CD4-positive, alpha-beta T cell (primary cell): ENCODE data around the gene ADSS1. TPM values are rescaled to one million over a fixed set of nuclear protein-coding genes. Genes with fewer than 3 reads are reported as not detected.

ENCODE experiments used
- ATAC-seq: fragments of 200-7000 bp; cut with Tn5 transposase; one replicate; pipeline ENCODE4 v1.10.0; 2022; ENCODE audit warnings: mild to moderate bottlenecking; ENCODE audit not compliant: poor library complexity
- CTCF ChIA-PET: fragments of 350-600 bp; sonication (Branson Sonifier 250); formaldehyde crosslinking; loops from one replicate; lab custom pipeline; 2021; ENCODE audit warnings: antibody characterized with exemption, inconsistent platforms; lab: Charles Lee
- POLR2A ChIA-PET: fragments of 350-600 bp; sonication (Branson Sonifier 250); formaldehyde crosslinking; loops from one replicate; lab custom pipeline; 2021; ENCODE audit warnings: antibody characterized with exemption, inconsistent platforms; lab: Charles Lee
- DNase-seq, 14 experiments: peaks; one replicate each; pipeline ENCODE4 v3.0.0-alpha.2; 2013 to 2020; ENCODE audit warnings: mixed read lengths in 2 of 14
- H3K27ac ChIP-seq, 2 donors: one replicate each; pipeline versions ENCODE4 v1.5.1 to v1.7.0; 2013; ENCODE audit warnings: low read length in 2 of 2, low read depth in 1 of 2, mild to moderate bottlenecking in 1 of 2
- H3K27me3 ChIP-seq, 2 experiments: 1 replicate in 1 of 2; 2 replicates in 1 of 2; pipeline versions ENCODE4 v1.6.1 to v1.7.0; 2013; ENCODE audit warnings: low read length in 2 of 2, control low read depth in 1 of 2, mild to moderate bottlenecking in 1 of 2, moderate library complexity in 1 of 2; ENCODE audit not compliant: insufficient read depth in 2 of 2, control insufficient read depth in 1 of 2
- H3K36me3 ChIP-seq: one replicate; pipeline ENCODE4 v1.6.1; 2013; ENCODE audit warnings: low read length, control low read depth; ENCODE audit not compliant: insufficient read depth
- H3K4me1 ChIP-seq: one replicate; pipeline ENCODE4 v1.6.1; 2013; ENCODE audit warnings: low read length, control low read depth; ENCODE audit not compliant: insufficient read depth
- H3K4me3 ChIP-seq: one replicate; pipeline ENCODE4 v1.5.1; 2013; ENCODE audit warnings: mild to moderate bottlenecking, low read length, moderate library complexity
- H3K9me3 ChIP-seq, 2 experiments: 1 replicate in 1 of 2; 2 replicates in 1 of 2; pipeline versions ENCODE4 v1.6.1 to v1.7.0; 2013; ENCODE audit warnings: low read length in 2 of 2, mild to moderate bottlenecking in 2 of 2, control low read depth in 1 of 2, moderate library complexity in 1 of 2; ENCODE audit not compliant: control insufficient read depth in 1 of 2, insufficient read depth in 1 of 2
- H3K27ac Mint-ChIP-seq: one replicate; pipeline ENCODE4 v1.8.0; 2020; ENCODE audit warnings: mixed read lengths
- H3K27me3 Mint-ChIP-seq: one replicate; pipeline ENCODE4 v1.8.0; 2021; ENCODE audit warnings: mixed read lengths
- H3K36me3 Mint-ChIP-seq: one replicate; pipeline ENCODE4 v1.8.0; 2021; ENCODE audit warnings: low read depth, mixed read lengths
- H3K4me1 Mint-ChIP-seq: one replicate; pipeline ENCODE4 v1.8.0; 2021; ENCODE audit warnings: low read depth, mixed read lengths
- H3K4me3 Mint-ChIP-seq: one replicate; pipeline ENCODE4 v1.8.0; 2020; ENCODE audit warnings: mild to moderate bottlenecking, mixed read lengths
- H3K9me3 Mint-ChIP-seq: one replicate; pipeline ENCODE4 v1.8.0; 2020; ENCODE audit warnings: mixed read lengths
- intact Hi-C, 2 experiments: fragments of 100-400 bp; cut with DNase I in 1 of 2; cut with micrococcal nuclease in 1 of 2; formaldehyde crosslinking; loops; one replicate each; pipeline versions ENCODE4 v1.15.1 to v1.9.0; 2023 to 2025; cut with DNase I, micrococcal nuclease
- total RNA-seq, 174 experiments: library from RNA in 2 of 174; stranded (reverse) in 2 of 174; gene quantifications; one replicate each; pipeline ENCODE4 v1.2.3 and lab custom pipeline; 2021 to 2026
- TF ChIP-seq, protein P1 (sequence below): fragments of 200-600 bp; IDR thresholded peaks from one replicate; pipeline ENCODE4 v1.8.0; 2022; ENCODE audit warnings: antibody characterized with exemption, mild to moderate bottlenecking

Gene ADSS1
- total RNA-seq, 2 experiments from 2014 or later = 2.0 to 2.7 TPM

DNA sequence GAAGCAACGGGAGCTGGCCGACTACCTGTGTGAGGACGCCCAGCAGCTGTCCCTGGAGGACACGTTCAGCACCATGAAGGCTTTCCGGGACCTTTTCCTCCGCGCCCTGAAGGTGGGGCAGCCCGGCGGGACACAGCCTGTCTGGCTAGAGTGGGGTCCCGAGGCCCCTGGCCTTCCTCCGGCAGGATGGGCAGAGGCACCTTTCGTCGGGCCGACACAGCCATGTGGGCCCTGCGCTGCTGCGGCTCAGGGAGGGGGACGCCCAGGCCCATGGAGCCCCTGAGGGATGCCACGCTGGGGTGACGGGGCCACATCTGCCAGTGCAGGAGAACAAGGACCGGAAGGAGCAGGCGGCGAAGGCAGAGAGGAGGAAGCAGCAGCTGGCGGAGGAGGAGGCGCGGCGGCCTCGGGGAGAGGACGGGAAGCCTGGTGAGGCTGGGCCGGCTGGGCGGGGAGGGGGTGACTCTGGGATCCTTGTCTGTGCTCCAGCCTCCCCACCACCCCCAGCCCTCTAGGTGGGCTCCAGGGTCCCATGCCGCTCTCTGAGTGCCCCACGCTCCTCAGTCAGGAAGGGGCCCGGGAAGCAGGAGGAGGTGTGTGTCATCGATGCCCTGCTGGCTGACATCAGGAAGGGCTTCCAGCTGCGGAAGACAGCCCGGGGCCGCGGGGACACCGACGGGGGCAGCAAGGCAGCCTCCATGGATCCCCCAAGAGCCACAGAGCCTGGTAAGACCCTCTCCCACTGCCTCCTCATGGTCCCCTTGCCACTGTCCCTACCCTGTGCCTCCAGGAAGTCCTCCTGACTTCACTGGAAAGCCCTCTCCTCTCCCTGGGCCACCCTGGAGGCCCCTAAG, 10.9 kb upstream of the ADSS1 start:
- POLR2A ChIA-PET = no interaction called here
- CTCF ChIA-PET = no interaction called here

DNA sequence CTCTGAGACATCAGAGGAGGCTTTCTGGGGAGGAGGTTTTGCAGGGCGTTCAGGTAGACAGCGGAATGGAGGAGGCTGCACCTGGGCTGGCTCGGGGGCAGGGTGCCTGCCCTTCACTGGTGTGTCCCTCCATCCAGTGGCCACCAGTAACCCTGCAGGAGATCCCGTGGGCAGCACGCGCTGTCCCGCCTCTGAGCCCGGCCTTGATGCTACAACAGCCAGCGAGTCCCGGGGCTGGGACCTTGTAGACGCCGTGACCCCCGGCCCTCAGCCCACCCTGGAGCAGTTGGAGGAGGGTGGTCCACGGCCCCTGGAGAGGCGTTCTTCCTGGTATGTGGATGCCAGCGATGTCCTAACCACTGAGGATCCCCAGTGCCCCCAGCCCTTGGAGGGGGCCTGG, 10.0 kb upstream of the ADSS1 start:
- H3K36me3 Mint-ChIP-seq = peaks cover 28% of the 10 kb centered on the region
- H3K36me3 ChIP-seq = peaks cover 60% of the 10 kb centered on the region
- ATAC-seq = no peak
- no peaks in the 10 kb centered on the region for H3K9me3 ChIP-seq
- no peak overlapping the region for H3K27ac Mint-ChIP-seq
- intact Hi-C loops = no loop called here
- TF ChIP-seq, protein P1, sequence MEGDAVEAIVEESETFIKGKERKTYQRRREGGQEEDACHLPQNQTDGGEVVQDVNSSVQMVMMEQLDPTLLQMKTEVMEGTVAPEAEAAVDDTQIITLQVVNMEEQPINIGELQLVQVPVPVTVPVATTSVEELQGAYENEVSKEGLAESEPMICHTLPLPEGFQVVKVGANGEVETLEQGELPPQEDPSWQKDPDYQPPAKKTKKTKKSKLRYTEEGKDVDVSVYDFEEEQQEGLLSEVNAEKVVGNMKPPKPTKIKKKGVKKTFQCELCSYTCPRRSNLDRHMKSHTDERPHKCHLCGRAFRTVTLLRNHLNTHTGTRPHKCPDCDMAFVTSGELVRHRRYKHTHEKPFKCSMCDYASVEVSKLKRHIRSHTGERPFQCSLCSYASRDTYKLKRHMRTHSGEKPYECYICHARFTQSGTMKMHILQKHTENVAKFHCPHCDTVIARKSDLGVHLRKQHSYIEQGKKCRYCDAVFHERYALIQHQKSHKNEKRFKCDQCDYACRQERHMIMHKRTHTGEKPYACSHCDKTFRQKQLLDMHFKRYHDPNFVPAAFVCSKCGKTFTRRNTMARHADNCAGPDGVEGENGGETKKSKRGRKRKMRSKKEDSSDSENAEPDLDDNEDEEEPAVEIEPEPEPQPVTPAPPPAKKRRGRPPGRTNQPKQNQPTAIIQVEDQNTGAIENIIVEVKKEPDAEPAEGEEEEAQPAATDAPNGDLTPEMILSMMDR = no peak
- no peaks in the 10 kb centered on the region for H3K27me3 Mint-ChIP-seq
- H3K4me3 Mint-ChIP-seq = no peak overlapping the region
- no peak overlapping the region for H3K27ac ChIP-seq
- POLR2A ChIA-PET = no interaction called here
- CTCF ChIA-PET = no interaction called here
- H3K4me1 ChIP-seq = no peaks in the 10 kb centered on the region
- no peaks in the 10 kb centered on the region for H3K9me3 Mint-ChIP-seq
- no peak overlapping the region for H3K4me3 ChIP-seq
- no peak for DNase-seq
- no peaks in the 10 kb centered on the region for H3K4me1 Mint-ChIP-seq
- no peaks in the 10 kb centered on the region for H3K27me3 ChIP-seq

More for the DNA sequence above, 10.9 kb upstream of the ADSS1 start:
- Mint-ChIP-seq H3K4me3 (no peak overlapping the region), H3K27ac (no peak overlapping the region), H3K9me3 (no peaks in the 10 kb centered on the region), H3K27me3 (no peaks in the 10 kb centered on the region), H3K36me3 (peaks cover 35% of the 10 kb centered on the region), H3K4me1 (peaks cover 5% of the 10 kb centered on the region)
- intact Hi-C loops = no loop called here
- H3K9me3 ChIP-seq = no peaks in the 10 kb centered on the region
- H3K4me1 ChIP-seq = peaks cover 8% of the 10 kb centered on the region
- H3K36me3 ChIP-seq = peaks cover 60% of the 10 kb centered on the region
- TF ChIP-seq, protein P1 = no peak
- DNase-seq = no peak
- H3K27ac ChIP-seq = no peak overlapping the region
- H3K27me3 ChIP-seq = no peaks in the 10 kb centered on the region
- no peak for ATAC-seq
- H3K4me3 ChIP-seq = no peak overlapping the region

DNA sequence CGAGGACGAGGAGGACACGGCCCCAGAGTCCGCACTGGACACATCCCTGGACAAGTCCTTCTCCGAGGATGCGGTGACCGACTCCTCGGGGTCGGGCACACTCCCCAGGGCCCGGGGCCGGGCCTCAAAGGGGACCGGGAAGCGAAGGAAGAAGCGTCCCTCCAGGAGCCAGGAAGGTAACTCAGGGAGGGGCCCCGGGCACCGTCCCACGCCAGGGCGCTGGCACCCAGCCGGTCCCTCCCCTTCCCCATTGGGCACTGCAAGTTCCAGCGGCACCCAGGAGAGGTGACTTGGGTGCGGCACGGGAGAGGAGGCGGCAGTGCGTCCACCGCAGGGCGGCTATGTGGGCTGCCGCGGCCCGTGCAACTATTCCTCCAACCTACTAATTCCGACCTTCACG, 9.3 kb upstream of the ADSS1 start:
- Histone ChIP-seq H3K36me3 (peaks cover 58% of the 10 kb centered on the region), H3K27ac (no peak overlapping the region), H3K4me3 (no peak overlapping the region), H3K27me3 (no peaks in the 10 kb centered on the region), H3K4me1 (no peaks in the 10 kb centered on the region), H3K9me3 (no peaks in the 10 kb centered on the region)
- ChIA-PET CTCF (no interaction called here), POLR2A (no interaction called here)
- Mint-ChIP-seq H3K9me3 (no peaks in the 10 kb centered on the region), H3K27me3 (no peaks in the 10 kb centered on the region), H3K27ac (no peak overlapping the region), H3K4me3 (no peak overlapping the region), H3K36me3 (peaks cover 28% of the 10 kb centered on the region), H3K4me1 (no peaks in the 10 kb centered on the region)
- ATAC-seq = no peak
- intact Hi-C loops = no loop called here
- no peak for DNase-seq
- TF ChIP-seq, protein P1 = no peak
